H1 (cell line): Measurements from ENCODE around the gene RPAP3. TPM values are rescaled to one million over a fixed set of nuclear protein-coding genes. Genes with fewer than 3 reads are reported as not detected.

Experiments used
- CTCF ChIA-PET: fragments of 300-600 bp; sonication (Branson Sonifier 250); formaldehyde crosslinking; loops from one replicate; lab custom pipeline; 2021; ENCODE audit not compliant: partially characterized antibody; lab: Charles Lee
- POLR2A ChIA-PET: fragments of 300-600 bp; sonication (Branson Sonifier 250); formaldehyde crosslinking; loops from one replicate; lab custom pipeline; 2021; ENCODE audit warnings: inconsistent platforms; ENCODE audit not compliant: partially characterized antibody; lab: Charles Lee
- DNase-seq, 2 experiments: peaks; one replicate each; pipeline versions ENCODE4 v3.0.0 to v3.0.0-alpha.2; 2010 to 2022; ENCODE audit warnings: low spot score in 2 of 2, low read depth in 1 of 2, mixed read lengths in 1 of 2
- FAIRE-seq: peaks from 2 replicates; lab custom pipeline; 2011; peaks lifted over from hg19 to GRCh38; lab: Jason Lieb, UNC
- H2AFZ ChIP-seq: 2 replicates; pipeline ENCODE4 v1.8.1; 2012; ENCODE audit warnings: low read length, inconsistent platforms
- H2AK5ac ChIP-seq: 2 replicates; pipeline ENCODE4 v1.6.1; 2013; ENCODE audit warnings: low read depth, low read length
- H2BK120ac ChIP-seq: replicated peaks from 2 replicates; pipeline ENCODE3; 2013; ENCODE audit warnings: low read depth, low read length, inconsistent platforms
- H2BK12ac ChIP-seq: 2 replicates; pipeline ENCODE4 v1.6.1; 2013; ENCODE audit warnings: low read depth, low read length
- H2BK15ac ChIP-seq: 2 replicates; pipeline ENCODE4 v1.6.1; 2013; ENCODE audit warnings: low read length
- H2BK20ac ChIP-seq: 2 replicates; pipeline ENCODE4 v1.6.1; 2013; ENCODE audit warnings: low read length
- H2BK5ac ChIP-seq: 2 replicates; pipeline ENCODE4 v1.6.1; 2013; ENCODE audit warnings: low read depth, low read length
- H3K14ac ChIP-seq: 2 replicates; pipeline ENCODE4 v1.6.1; 2013; ENCODE audit warnings: inconsistent platforms; ENCODE audit not compliant: insufficient read length
- H3K18ac ChIP-seq: 2 replicates; pipeline ENCODE4 v1.6.1; 2013; ENCODE audit warnings: low read length; ENCODE audit errors: extremely low read depth
- H3K23ac ChIP-seq: 2 replicates; pipeline ENCODE4 v1.6.1; 2013; ENCODE audit warnings: inconsistent platforms; ENCODE audit not compliant: insufficient read length
- H3K23me2 ChIP-seq: 2 replicates; pipeline ENCODE4 v1.6.1; 2013; ENCODE audit warnings: low read depth, low read length
- H3K27ac ChIP-seq: 2 replicates; pipeline ENCODE4 v1.6.1; 2011; ENCODE audit warnings: low read depth, low read length, inconsistent platforms
- H3K27me3 ChIP-seq, 4 experiments: replicated peaks in 1 of 4; 1 replicate in 1 of 4; 2 replicates in 3 of 4; pipeline versions ENCODE4 v1.6.1 to v1.8.1; 2011 to 2013; ENCODE audit warnings: low read length in 3 of 4, mild to moderate bottlenecking in 3 of 4, inconsistent platforms in 2 of 4, mixed read lengths in 2 of 4, moderate library complexity in 1 of 4; ENCODE audit not compliant: control insufficient read depth in 3 of 4, insufficient read depth in 3 of 4; ENCODE audit errors: extremely low read depth in 1 of 4
- H3K36me3 ChIP-seq, 4 experiments: 2 replicates each; pipeline versions ENCODE4 v1.6.1 to v1.8.1; 2011 to 2013; ENCODE audit warnings: mild to moderate bottlenecking in 4 of 4, low read length in 3 of 4, moderate library complexity in 2 of 4, control low read depth in 1 of 4, inconsistent platforms in 1 of 4; ENCODE audit not compliant: insufficient read depth in 4 of 4, control insufficient read depth in 2 of 4
- H3K4ac ChIP-seq: replicated peaks from 2 replicates; pipeline ENCODE3; 2013; ENCODE audit warnings: low read length, low read depth, mixed read lengths, inconsistent platforms; ENCODE audit not compliant: insufficient read length
- H3K4me1 ChIP-seq, 4 experiments: replicated peaks in 1 of 4; 1 replicate in 1 of 4; 2 replicates in 3 of 4; pipeline versions ENCODE4 v1.6.1 to v1.8.1; 2011 to 2013; ENCODE audit warnings: low read length in 3 of 4, inconsistent platforms in 2 of 4, mixed read lengths in 1 of 4; ENCODE audit not compliant: insufficient read depth in 4 of 4, control insufficient read depth in 3 of 4
- H3K4me2 ChIP-seq, 2 experiments: 2 replicates each; pipeline versions ENCODE4 v1.6.1 to v1.8.1; 2011 to 2013; ENCODE audit warnings: low read depth in 2 of 2, low read length in 2 of 2, control low read depth in 1 of 2, inconsistent platforms in 1 of 2, mild to moderate bottlenecking in 1 of 2; ENCODE audit not compliant: insufficient read depth in 1 of 2
- H3K4me3 ChIP-seq, 4 experiments: fragments of 200-600, 300-600 bp in 1 of 4; sonication (generic), shearing (Covaris generic), sonication (Bioruptor Twin) in 1 of 4; 2 replicates each; pipeline versions ENCODE4 v1.5.1 to v1.8.1; 2011 to 2016; ENCODE audit warnings: low read length in 4 of 4, low read depth in 3 of 4, control low read depth in 2 of 4, inconsistent platforms in 2 of 4, mild to moderate bottlenecking in 2 of 4, mixed read lengths in 1 of 4, moderate library complexity in 1 of 4; ENCODE audit not compliant: insufficient read depth in 2 of 4; ENCODE audit errors: extremely low read depth in 1 of 4
- H3K56ac ChIP-seq: replicated peaks from 2 replicates; pipeline ENCODE3; 2013; ENCODE audit warnings: low read depth, mild to moderate bottlenecking, mixed read lengths, low read length, inconsistent platforms; ENCODE audit not compliant: insufficient read length
- H3K79me1 ChIP-seq: 2 replicates; pipeline ENCODE4 v1.6.1; 2013; ENCODE audit warnings: low read depth, low read length, control low read depth
- H3K79me2 ChIP-seq, 2 experiments: 2 replicates each; pipeline versions ENCODE4 v1.6.1 to v1.8.1; 2012 to 2013; ENCODE audit warnings: low read length in 2 of 2, mild to moderate bottlenecking in 2 of 2, inconsistent platforms in 1 of 2; ENCODE audit not compliant: insufficient read depth in 2 of 2, control insufficient read depth in 1 of 2
- H3K9ac ChIP-seq, 4 experiments: replicated peaks in 1 of 4; 1 replicate in 1 of 4; 2 replicates in 3 of 4; pipeline versions ENCODE4 v1.6.1 to v1.8.1; 2011 to 2013; ENCODE audit warnings: low read depth in 3 of 4, low read length in 3 of 4, control low read depth in 2 of 4, mild to moderate bottlenecking in 2 of 4, moderate library complexity in 2 of 4, inconsistent platforms in 1 of 4; ENCODE audit errors: extremely low read depth in 1 of 4
- H3K9me3 ChIP-seq, 2 experiments: 2 replicates each; pipeline versions ENCODE4 v1.6.1 to v1.8.1; 2012 to 2013; ENCODE audit warnings: mild to moderate bottlenecking in 2 of 2, moderate library complexity in 2 of 2, control low read depth in 1 of 2, inconsistent platforms in 1 of 2, low read depth in 1 of 2, low read length in 1 of 2, mixed read lengths in 1 of 2; ENCODE audit not compliant: insufficient read depth in 2 of 2
- H4K20me1 ChIP-seq, 2 experiments: replicated peaks in 1 of 2; 2 replicates each; pipeline versions ENCODE3 to v1.8.1; 2011 to 2013; ENCODE audit warnings: inconsistent platforms in 2 of 2, low read length in 2 of 2, mild to moderate bottlenecking in 1 of 2; ENCODE audit not compliant: insufficient read depth in 2 of 2, control insufficient read depth in 1 of 2
- H4K5ac ChIP-seq: 2 replicates; pipeline ENCODE4 v1.6.1; 2013; ENCODE audit warnings: low read length, low read depth, mixed read lengths, inconsistent platforms; ENCODE audit not compliant: insufficient read length
- H4K8ac ChIP-seq: 2 replicates; pipeline ENCODE4 v1.8.0; 2013; ENCODE audit warnings: mild to moderate bottlenecking, moderate library complexity, low read length, inconsistent platforms; ENCODE audit not compliant: insufficient read depth; ENCODE audit errors: extremely low read depth
- H4K91ac ChIP-seq: replicated peaks from 2 replicates; pipeline ENCODE3; 2013; ENCODE audit warnings: low read length, mixed read lengths, inconsistent platforms; ENCODE audit not compliant: insufficient read length
- ATF2 ChIP-seq: IDR thresholded peaks from 2 replicates; pipeline ENCODE4 v1.6.1; 2012; ENCODE audit warnings: low read length, inconsistent platforms
- CTCF ChIP-seq, 3 experiments: IDR thresholded peaks; 1 replicate in 2 of 3; 2 replicates in 1 of 3; pipeline versions ENCODE4 v1.5.1 to v1.6.1; 2011; ENCODE audit warnings: low read length in 3 of 3, mild to moderate bottlenecking in 3 of 3, inconsistent platforms in 2 of 3, low read depth in 1 of 3, moderate library complexity in 1 of 3; ENCODE audit not compliant: insufficient read depth in 1 of 3; ENCODE audit errors: control extremely low read depth in 1 of 3
- EGR1 ChIP-seq: IDR thresholded peaks from 2 replicates; pipeline ENCODE4 v1.6.1; 2011; ENCODE audit warnings: low read depth, low read length, borderline replicate concordance
- FOSL1 ChIP-seq: IDR thresholded peaks from 2 replicates; pipeline ENCODE4 v1.6.1; 2011; ENCODE audit warnings: mild to moderate bottlenecking, low read depth, low read length, moderate library complexity; ENCODE audit not compliant: insufficient read depth
- GABPA ChIP-seq: IDR thresholded peaks from 2 replicates; pipeline ENCODE4 v1.6.1; 2011; ENCODE audit warnings: mild to moderate bottlenecking, low read length, moderate library complexity, borderline replicate concordance; ENCODE audit not compliant: insufficient read depth
- KDM5A ChIP-seq: fragments of 200-600 bp; IDR thresholded peaks from 2 replicates; pipeline ENCODE4 v1.7.1; 2012; ENCODE audit warnings: mild to moderate bottlenecking, low read length, inconsistent platforms, mixed read lengths
- RBBP5 ChIP-seq: IDR thresholded peaks from 2 replicates; pipeline ENCODE4 v1.7.1; 2012; ENCODE audit warnings: low read depth, mild to moderate bottlenecking, inconsistent platforms, low read length, moderate library complexity, borderline replicate concordance
- SAP30 ChIP-seq: fragments of 300-600 bp; sonication (generic); IDR thresholded peaks from 2 replicates; pipeline ENCODE4 v1.7.1; 2012; ENCODE audit warnings: low read length, moderate library complexity, mild to moderate bottlenecking, inconsistent platforms; ENCODE audit not compliant: insufficient read depth, insufficient replicate concordance
- WGBS, 2 experiments: shearing (Covaris generic) in 1 of 2; methylation state at CpG; one replicate each; pipeline versions ENCODE4 v1.1.6 to v1.1.7; 2013 to 2015; ENCODE audit warnings: low lambda C conversion rate in 2 of 2, mixed read lengths in 2 of 2, inconsistent platforms in 1 of 2, low coverage in 1 of 2, missing lambda C conversion rate in 1 of 2; ENCODE audit not compliant: insufficient replicate concordance in 2 of 2, insufficient coverage in 1 of 2, insufficient read length in 1 of 2; ENCODE audit errors: extremely low coverage in 1 of 2, missing lambda C conversion rate in 1 of 2; 5-methylcytosine and 5-hydroxymethylcytosine counted together
- polyA plus RNA-seq, 7 experiments: library from polyadenylated mRNA; depleted of rRNA in 3 of 7; stranded (reverse) in 5 of 7; unstranded in 2 of 7; fragments of >200 nt in 5 of 7; fragments of 200-250 nt in 2 of 7; gene quantifications; 1 replicate in 5 of 7; 2 replicates in 1 of 7; 4 replicates in 1 of 7; pipeline versions ENCODE4 v1.2.1 to v1.2.3, GENCODE V29; 2011 to 2013; ENCODE audit warnings: missing spikeins in 2 of 7, mixed read lengths in 2 of 7
- total RNA-seq: library from RNA; stranded (reverse); fragmentation: NEBNext Ultra II Directional; extraction: Animal tissue kit (Norgen Biotek cat#: 25700); gene quantifications from 2 replicates; pipeline ENCODE4 v1.2.1, GENCODE V29; 2021

Gene RPAP3
- total and polyA plus RNA-seq, 2 of the 8 experiments (the other 6 are each of a cell fraction or from before 2014, with no cell fraction given) = 6.4 to 60.5 TPM

- no peak overlapping the region for H2AFZ ChIP-seq
- no peaks in the 10 kb centered on the region for H4K20me1 ChIP-seq
- ChIA-PET POLR2A (interaction anchor here (1.1 to 5.6 kb wide), 8 partner anchors 14 to 64 kb away, joined by 3 to 78 read pairs (median 4); partner anchors contain the start of genes ENDOU and SLC48A1), CTCF (interaction anchor here (0.9 to 64.6 kb wide), 9 partner anchors 8 to 443 kb away, joined by 3 to 2442 read pairs (median 7); partner anchors contain the start of genes ENDOU, SLC48A1 and VDR)
- H2BK120ac ChIP-seq = no peak overlapping the region
- H3K14ac ChIP-seq = no peak overlapping the region
- peak overlapping the region; percentile 37; the same call in 1 of the 2 replicates for H2BK5ac ChIP-seq
- no peaks in the 10 kb centered on the region for H3K79me2 ChIP-seq
- H3K4ac ChIP-seq = no peak overlapping the region
- H3K4me2 ChIP-seq = no peak overlapping the region
- no peak overlapping the region for H3K9ac ChIP-seq
- H3K23ac ChIP-seq = no peak overlapping the region
- H3K4me1 ChIP-seq = peaks cover 14 to 27% (median 16%) of the 10 kb centered on the region in 4 experiments
- no peak overlapping the region for H3K27ac ChIP-seq
- H3K23me2 ChIP-seq = peaks cover 8% of the 10 kb centered on the region; the same call in 1 of the 2 replicates
- DNase-seq (no peak), FAIRE-seq (no peak)
- H3K9me3 ChIP-seq = no peaks in the 10 kb centered on the region
- 89% methylated on average over 3 of the region's 3 CpGs; no CpG with 5 or more reads in 1 of the 2 experiments for WGBS, 2 experiments
- no peaks in the 10 kb centered on the region for H3K36me3 ChIP-seq
- peaks cover 0 to 2% (median 0%) of the 10 kb centered on the region in 4 experiments; a peak in 2 of 7 replicates for H3K27me3 ChIP-seq
- H4K91ac ChIP-seq = no peak overlapping the region
- H3K18ac ChIP-seq = no peak overlapping the region
- H3K56ac ChIP-seq = no peak overlapping the region
- H2AK5ac ChIP-seq = peak overlapping the region; percentile 26; the same call in 1 of the 2 replicates
- H4K5ac ChIP-seq = no peak overlapping the region
- no peak overlapping the region for H3K4me3 ChIP-seq
- peak overlapping the region; percentile 2; the same call in 1 of the 2 replicates for H2BK20ac ChIP-seq
- H2BK12ac ChIP-seq = peak overlapping the region; percentile 78; the same call in 1 of the 2 replicates
- H2BK15ac ChIP-seq = peak overlapping the region; percentile 85; the same call in 1 of the 2 replicates
- no peaks in the 10 kb centered on the region for H3K79me1 ChIP-seq
- no peak overlapping the region for H4K8ac ChIP-seq
- TF ChIP-seq FOSL1 (no peak), CTCF (IDR thresholded peaks at IDR 0.05; ENCODE audit: control extremely low read depth in 1 of 3, insufficient read depth in 1 of 3, low read depth in 1 of 3, low read length in 3 of 3) (no peak), GABPA (no peak), EGR1 (no peak), KDM5A (no peak), ATF2 (no peak), SAP30 (no peak), RBBP5 (no peak)
These were observed 49.1 kb upstream of the RPAP3 start for GRCh38 chr12:47754881-47755280.
